DOHH2 (cell line): Measurements from ENCODE around the gene P2RY14.

Experiments
- CTCF ChIP-seq: fragments of 200-600 bp; sonication (generic); IDR thresholded peaks from one replicate; pipeline ENCODE4 v1.5.1; 2014; ENCODE audit warnings: antibody characterized with exemption, mild to moderate bottlenecking, low read depth, low read length; ENCODE audit not compliant: poor library complexity, severe bottlenecking
- EZH2phosphoT487 ChIP-seq: fragments of 200-600 bp; sonication (generic); IDR thresholded peaks from 2 replicates; pipeline ENCODE4 v1.6.1; 2017; ENCODE audit warnings: borderline replicate concordance, mild to moderate bottlenecking, antibody characterized with exemption, low read length, moderate library complexity, mixed read lengths

DNA sequence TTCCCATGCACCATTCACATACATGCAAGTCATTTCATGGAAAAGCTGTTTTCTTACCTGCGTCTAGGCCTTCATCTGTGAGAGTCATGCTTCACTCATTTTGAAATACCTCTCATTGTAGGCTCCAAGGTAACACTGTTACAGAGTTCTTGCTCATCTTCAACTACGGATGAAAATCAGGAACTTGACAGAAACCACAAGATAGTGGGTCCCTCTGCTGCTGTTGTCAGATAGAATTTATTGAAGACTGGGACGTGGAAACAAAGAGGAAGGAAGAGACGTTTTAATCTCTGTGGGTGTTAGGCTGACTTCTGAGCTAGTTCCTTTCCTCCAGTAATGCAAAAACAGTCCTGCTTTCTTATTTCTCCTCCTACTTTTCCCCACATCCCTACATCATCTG lies at the start of gene P2RY14:
- no peak for TF ChIP-seq CTCF
- TF ChIP-seq EZH2phosphoT487: no peak
